Measurements from ENCODE around the gene RNF183. TPM values are rescaled to one million over a fixed set of nuclear protein-coding genes. Genes with fewer than 3 reads are reported as not detected.

RNF183 gene
- total and polyA plus RNA-seq, 9 of the 15 experiments (the other 6 are each of a cell fraction or from before 2014, with no cell fraction given), result 0.04 to 2.0 (median 0.16) TPM; not detected in 5

DNA sequence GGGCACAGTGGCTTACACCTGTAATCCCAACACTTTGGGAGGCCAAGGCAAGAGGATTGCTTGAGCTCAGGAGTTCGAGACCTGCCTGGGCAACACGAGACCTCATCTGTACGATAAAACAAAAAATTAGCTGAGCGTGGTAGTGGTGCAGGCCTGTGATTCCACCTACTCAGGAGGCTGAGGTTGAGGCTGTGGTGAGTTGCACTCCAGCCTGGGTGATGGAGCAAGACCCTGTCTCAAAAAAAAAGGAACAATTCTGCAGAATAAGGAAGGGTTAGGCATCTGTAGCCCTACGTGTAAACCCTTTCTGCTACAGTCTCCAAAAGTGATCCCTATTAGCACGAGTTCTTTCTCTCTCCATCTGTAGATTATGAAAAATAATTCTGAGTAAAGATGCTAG, 47.7 kb downstream of the RNF183 start:
- ATAC-seq, result no peak
- Histone ChIP-seq H3K4me2 (ENCODE audit: insufficient read depth, low read length) (no peak overlapping the region), H3K4me1 (replicated peaks in 1 of 2; ENCODE audit: control insufficient read depth in 2 of 2, insufficient read depth in 2 of 2, low read length in 2 of 2) (no peaks in the 10 kb centered on the region), H3K36me3 (ENCODE audit: control insufficient read depth, insufficient read depth, low read length) (peaks cover 37% of the 10 kb centered on the region; the same call in 2 of the 3 replicates), H3K9ac (ENCODE audit: insufficient read depth in 1 of 2, low read depth in 2 of 2, low read length in 2 of 2) (no peak overlapping the region), H3K9me3 (replicated peaks; ENCODE audit: control insufficient read depth, insufficient read depth, low read depth, low read length) (no peaks in the 10 kb centered on the region), H3K79me2 (ENCODE audit: control insufficient read depth, insufficient read depth, low read length) (no peaks in the 10 kb centered on the region; the same call in 2 of the 3 replicates), H2AFZ (ENCODE audit: low read depth, low read length) (no peak overlapping the region), H3K27ac (ENCODE audit: extremely low read depth, low read depth, low read length) (no peak overlapping the region), H3K4me3 (no peak overlapping the region), H3K9me1 (ENCODE audit: control insufficient read depth, insufficient read depth, low read length) (no peaks in the 10 kb centered on the region), H4K20me1 (replicated peaks; ENCODE audit: control insufficient read depth, insufficient read depth, low read length) (no peaks in the 10 kb centered on the region), H3K27me3 (ENCODE audit: control insufficient read depth in 2 of 2, insufficient read depth in 2 of 2, low read length in 2 of 2) (no peaks in the 10 kb centered on the region)
- no peak for FAIRE-seq
- intact Hi-C loops (cut with micrococcal nuclease) (no loop called here), in situ Hi-C loops (cut with MboI) (no loop called here)
- no TSS peak for BruUV-seq (replicated peaks)
- ChIA-PET CTCF (ENCODE audit: low intra/inter-chr PET ratio) (no interaction called here), POLR2A (no interaction called here)
- WGBS (ENCODE audit: insufficient coverage, low coverage, missing lambda C conversion rate), result 89% methylated on average over 6 of the region's 6 CpGs
- no peak for DNase-seq (ENCODE audit: extremely low read depth in 1 of 4, low spot score in 3 of 4)
- TF ChIP-seq POLR2A (conservative IDR thresholded peaks at IDR 0.05), result no peak
- TF ChIP-seq ZBTB7A (IDR thresholded peaks at IDR 0.05; ENCODE audit: borderline replicate concordance, control insufficient read depth, low read depth, low read length), result no peak
- TF ChIP-seq, protein P1, sequence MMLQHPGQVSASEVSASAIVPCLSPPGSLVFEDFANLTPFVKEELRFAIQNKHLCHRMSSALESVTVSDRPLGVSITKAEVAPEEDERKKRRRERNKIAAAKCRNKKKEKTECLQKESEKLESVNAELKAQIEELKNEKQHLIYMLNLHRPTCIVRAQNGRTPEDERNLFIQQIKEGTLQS (IDR thresholded peaks at IDR 0.05), result no peak
- TF ChIP-seq, protein P1 (CRISPR knock-in tag; conservative IDR thresholded peaks at IDR 0.05), result no peak
- no peak for TF ChIP-seq SMARCB1 (IDR thresholded peaks at IDR 0.05; ENCODE audit: insufficient read length, low read depth)
- no peak for TF ChIP-seq KLF1 (tag; IDR thresholded peaks at IDR 0.05)
- TF ChIP-seq MAFF (IDR thresholded peaks at IDR 0.05; ENCODE audit: low read length), result no peak
- TF ChIP-seq FOXP4 (CRISPR knock-in tag; IDR thresholded peaks at IDR 0.05; ENCODE audit: borderline replicate concordance), result no peak
- no peak for TF ChIP-seq ZNF699 (CRISPR knock-in tag; IDR thresholded peaks at IDR 0.05; ENCODE audit: insufficient replicate concordance)
- TF ChIP-seq KAT7 (CRISPR knock-in tag; IDR thresholded peaks at IDR 0.05; ENCODE audit: borderline replicate concordance), result no peak
- TF ChIP-seq PPARD (CRISPR knock-in tag; IDR thresholded peaks at IDR 0.05), result no peak
- TF ChIP-seq KLF6 (CRISPR knock-in tag; IDR thresholded peaks at IDR 0.05; ENCODE audit: borderline replicate concordance), result no peak
- TF ChIP-seq ZNF133 (CRISPR knock-in tag; IDR thresholded peaks at IDR 0.05), result no peak
- TF ChIP-seq ZZZ3 (IDR thresholded peaks at IDR 0.05), result no peak
- no peak for TF ChIP-seq NCOA4 (IDR thresholded peaks at IDR 0.05; ENCODE audit: partially characterized antibody)
- TF ChIP-seq CEBPG (CRISPR knock-in tag; IDR thresholded peaks at IDR 0.05), result no peak
- TF ChIP-seq CEBPG (tag; conservative IDR thresholded peaks at IDR 0.05 in 1 of 2, IDR thresholded peaks at IDR 0.05 in 1 of 2), result no peak
- TF ChIP-seq KLF10 (CRISPR knock-in tag; IDR thresholded peaks at IDR 0.05), result no peak
